ENCODE measurements around the gene RAP1GAP.
A peak's percentile ranks its signal among the peaks of the same experiment; 100 is the strongest.

The RAP1GAP gene

GRCh38 chr1:21672478-21673276 lies 3.5 kb upstream of the RAP1GAP start:
- Histone ChIP-seq H3K4me1 (peaks cover 8% of the 10 kb centered on the region), H3K4me3 (ENCODE audit: low read depth, low read length) (no peak overlapping the region), H3K36me3 (no peaks in the 10 kb centered on the region), H3K27me3 (no peaks in the 10 kb centered on the region), H3K9me3 (no peaks in the 10 kb centered on the region)
- TF ChIP-seq, protein P1, sequence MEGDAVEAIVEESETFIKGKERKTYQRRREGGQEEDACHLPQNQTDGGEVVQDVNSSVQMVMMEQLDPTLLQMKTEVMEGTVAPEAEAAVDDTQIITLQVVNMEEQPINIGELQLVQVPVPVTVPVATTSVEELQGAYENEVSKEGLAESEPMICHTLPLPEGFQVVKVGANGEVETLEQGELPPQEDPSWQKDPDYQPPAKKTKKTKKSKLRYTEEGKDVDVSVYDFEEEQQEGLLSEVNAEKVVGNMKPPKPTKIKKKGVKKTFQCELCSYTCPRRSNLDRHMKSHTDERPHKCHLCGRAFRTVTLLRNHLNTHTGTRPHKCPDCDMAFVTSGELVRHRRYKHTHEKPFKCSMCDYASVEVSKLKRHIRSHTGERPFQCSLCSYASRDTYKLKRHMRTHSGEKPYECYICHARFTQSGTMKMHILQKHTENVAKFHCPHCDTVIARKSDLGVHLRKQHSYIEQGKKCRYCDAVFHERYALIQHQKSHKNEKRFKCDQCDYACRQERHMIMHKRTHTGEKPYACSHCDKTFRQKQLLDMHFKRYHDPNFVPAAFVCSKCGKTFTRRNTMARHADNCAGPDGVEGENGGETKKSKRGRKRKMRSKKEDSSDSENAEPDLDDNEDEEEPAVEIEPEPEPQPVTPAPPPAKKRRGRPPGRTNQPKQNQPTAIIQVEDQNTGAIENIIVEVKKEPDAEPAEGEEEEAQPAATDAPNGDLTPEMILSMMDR (IDR thresholded peaks at IDR 0.05; ENCODE audit: low read depth, low read length): no peak
- no peak for DNase-seq

DNA sequence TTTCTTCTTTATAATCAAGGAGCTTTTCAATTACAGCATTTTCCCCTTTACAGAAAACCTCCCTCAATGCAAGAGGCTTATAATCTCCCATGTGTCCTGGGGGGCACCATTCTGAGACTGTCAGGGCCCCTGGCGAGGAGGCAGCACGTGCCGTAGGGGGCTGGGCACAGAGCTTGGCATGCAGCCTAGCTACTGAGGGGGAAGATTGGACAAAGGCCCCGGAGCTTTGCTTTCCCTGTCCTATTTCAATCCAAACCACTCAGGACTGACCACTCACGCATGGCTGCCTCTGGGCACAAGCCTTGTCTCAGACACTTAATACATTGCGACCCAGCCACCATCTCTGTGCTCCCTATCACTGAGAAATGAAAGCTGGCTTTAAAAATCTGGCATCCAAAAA lies 2.8 kb upstream of the RAP1GAP start:
- Histone ChIP-seq H3K9me3 (no peaks in the 10 kb centered on the region), H3K4me1 (peaks cover 8% of the 10 kb centered on the region), H3K4me3 (ENCODE audit: low read depth, low read length) (no peak overlapping the region), H3K36me3 (no peaks in the 10 kb centered on the region), H3K27me3 (no peaks in the 10 kb centered on the region)
- no peak for DNase-seq
- TF ChIP-seq, protein P1 (IDR thresholded peaks at IDR 0.05; ENCODE audit: low read depth, low read length): no peak

DNA sequence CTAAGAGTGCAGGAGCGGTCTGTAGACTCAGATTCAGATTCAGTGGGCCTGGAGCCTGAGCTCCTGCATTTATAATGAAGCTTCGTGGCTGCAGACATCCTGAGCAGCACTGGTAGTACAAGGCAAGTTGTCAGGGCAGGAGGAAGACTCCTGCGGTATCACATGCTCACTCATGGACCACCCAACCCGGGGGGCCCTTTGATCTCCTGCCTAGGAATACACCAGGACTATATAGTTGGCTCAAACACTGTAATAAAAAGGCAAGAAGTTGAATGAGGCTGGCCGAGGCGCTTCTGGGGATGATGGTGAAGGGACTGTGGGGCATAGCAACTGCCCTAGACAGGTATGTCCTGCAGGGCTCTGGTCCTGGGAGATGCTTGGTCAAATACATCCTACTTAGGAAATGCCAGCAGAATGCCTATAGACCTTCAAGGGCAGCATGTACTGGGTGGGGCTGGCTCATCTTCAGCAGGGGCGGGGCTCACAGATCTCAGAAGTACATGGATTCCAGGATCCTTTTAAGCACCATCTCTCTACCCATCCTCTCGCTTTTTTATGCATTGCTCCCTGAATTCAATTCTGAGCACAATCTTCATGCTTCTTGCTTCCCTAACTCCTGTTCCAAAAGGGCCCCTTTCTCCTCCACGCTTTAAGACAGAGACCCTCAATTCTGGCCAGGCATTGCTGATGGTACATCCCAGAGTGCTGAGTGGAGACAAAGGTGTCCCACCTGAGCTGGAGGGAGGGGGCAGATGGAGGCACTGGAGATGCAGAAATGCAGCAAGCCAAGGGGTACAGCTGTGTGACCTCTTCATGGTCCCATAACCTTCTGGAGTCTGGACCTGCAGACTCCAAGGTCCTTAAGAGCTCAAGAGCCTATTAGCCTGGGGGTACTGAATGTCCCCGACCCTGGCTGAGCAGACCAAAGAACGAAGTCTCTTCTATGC lies 2.1 kb upstream of the RAP1GAP start:
- TF ChIP-seq, protein P1 (IDR thresholded peaks at IDR 0.05; ENCODE audit: low read depth, low read length): no peak
- Histone ChIP-seq H3K4me3 (ENCODE audit: low read depth, low read length) (no peak overlapping the region), H3K4me1 (peaks cover 8% of the 10 kb centered on the region), H3K36me3 (no peaks in the 10 kb centered on the region), H3K27me3 (no peaks in the 10 kb centered on the region), H3K9me3 (no peaks in the 10 kb centered on the region)
- no peak for DNase-seq

DNA sequence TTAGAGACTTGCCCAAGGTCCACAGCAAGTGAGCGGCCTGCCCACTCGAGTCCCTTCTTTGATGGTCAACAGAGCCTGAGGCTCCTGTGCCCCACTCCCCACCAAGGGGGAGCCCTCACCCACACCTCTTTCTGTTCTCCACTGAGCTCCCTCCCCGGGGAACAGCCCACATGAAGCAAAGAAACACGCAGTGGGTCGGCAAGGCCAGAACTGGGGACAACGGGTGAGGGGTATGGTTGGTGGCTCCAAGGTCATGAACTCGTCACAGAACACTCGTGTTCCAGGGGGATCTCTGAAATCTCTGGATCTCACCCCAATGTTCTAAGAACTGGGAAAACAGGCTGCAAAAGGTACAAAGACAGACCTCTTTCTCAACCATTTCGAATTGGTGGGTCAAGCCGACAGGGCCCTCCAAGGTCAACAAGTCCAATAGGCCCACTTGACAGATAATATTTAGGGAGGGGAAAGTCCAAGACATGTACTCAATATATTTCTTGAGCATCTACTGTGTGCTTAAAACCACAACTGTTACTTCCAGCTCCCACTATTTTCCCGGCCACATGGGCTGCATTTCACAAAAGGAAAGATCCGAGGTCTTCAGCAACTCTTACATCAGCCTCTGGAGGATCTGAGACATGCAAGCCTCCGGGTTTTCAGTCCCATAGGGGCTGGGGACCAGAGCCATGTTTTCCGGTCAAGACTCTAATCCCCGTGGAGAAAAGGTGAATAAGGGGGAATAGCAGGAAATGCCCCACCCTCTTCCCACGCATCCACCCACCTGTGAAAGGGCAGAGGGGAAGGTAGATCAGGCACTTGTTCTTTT lies 1.1 kb upstream of the RAP1GAP start:
- H3K4me1 ChIP-seq: peaks cover 8% of the 10 kb centered on the region
- H3K9me3 ChIP-seq: no peaks in the 10 kb centered on the region
- TF ChIP-seq, protein P1 (IDR thresholded peaks at IDR 0.05; ENCODE audit: low read depth, low read length): no peak
- no peaks in the 10 kb centered on the region for H3K27me3 ChIP-seq
- no peaks in the 10 kb centered on the region for H3K36me3 ChIP-seq
- no peak for DNase-seq
- no peak overlapping the region for H3K4me3 ChIP-seq (ENCODE audit: low read depth, low read length)

- Histone ChIP-seq H3K36me3 (no peaks in the 10 kb centered on the region), H3K27me3 (no peaks in the 10 kb centered on the region), H3K4me3 (ENCODE audit: low read depth, low read length) (peak overlapping the region; percentile 32), H3K9me3 (no peaks in the 10 kb centered on the region), H3K4me1 (peaks cover 8% of the 10 kb centered on the region)
- TF ChIP-seq, protein P1 (IDR thresholded peaks at IDR 0.05; ENCODE audit: low read depth, low read length): no peak
- no peak for DNase-seq
Observed at GRCh38 chr1:21668951-21669257, 253 bp downstream of the RAP1GAP start.
